Right atrium auricular region (tissue), 2 donors: Measurements from ENCODE around the gene HDGFL3. TPM values are rescaled to one million over a fixed set of nuclear protein-coding genes. Genes with fewer than 3 reads are reported as not detected.

Experiments
- DNase-seq: peaks from one replicate; pipeline ENCODE4 v3.0.0-alpha.2; 2019; ENCODE audit warnings: low spot score
- H3K27ac ChIP-seq, 2 donors: fragments of 200-600 bp; sonication (generic); 1 replicate in 1 of 2; 2 replicates in 1 of 2; pipeline ENCODE4 v1.5.1; 2016 to 2019
- H3K27me3 ChIP-seq, 2 donors: fragments of 200-600 bp; sonication (generic); one replicate each; pipeline versions ENCODE4 v1.5.1 to v1.6.0; 2017 to 2019
- H3K36me3 ChIP-seq: fragments of 200-600 bp; sonication (generic); one replicate; pipeline ENCODE4 v1.5.1; 2016
- H3K4me1 ChIP-seq, 2 donors: fragments of 200-600 bp; sonication (generic); one replicate each; pipeline versions ENCODE4 v1.5.1 to v1.6.0; 2017 to 2019
- H3K4me3 ChIP-seq, 2 donors: fragments of 200-600 bp; sonication (generic); 1 replicate in 1 of 2; 2 replicates in 1 of 2; pipeline ENCODE4 v1.5.1; 2017 to 2019; ENCODE audit warnings: mild to moderate bottlenecking in 1 of 2, moderate library complexity in 1 of 2
- H3K9me3 ChIP-seq, 2 donors: fragments of 200-600 bp; sonication (generic); one replicate each; pipeline ENCODE4 v1.5.1; 2019
- CTCF ChIP-seq, 2 donors: fragments of 200-600 bp; sonication (generic); IDR thresholded peaks; one replicate each; pipeline ENCODE4 v1.5.1; 2019; ENCODE audit warnings: antibody characterized with exemption in 2 of 2
- total RNA-seq, 2 donors: library from RNA; depleted of rRNA; stranded (reverse); fragments of >200 nt; gene quantifications; one replicate each; pipeline ENCODE4 v1.1.0, GENCODE V29; 2016

Gene HDGFL3
- total RNA-seq, 2 donors from 2014 or later, result 25.6 to 30.0 TPM

GRCh38 chr15:83081256-83082014 is 126.2 kb downstream of the HDGFL3 start:
- H3K27me3 ChIP-seq, result no peaks in the 10 kb centered on the region
- no peak overlapping the region for H3K4me3 ChIP-seq
- TF ChIP-seq CTCF (IDR thresholded peaks at IDR 0.05), result no peak
- no peaks in the 10 kb centered on the region for H3K36me3 ChIP-seq
- no peak for DNase-seq
- no peaks in the 10 kb centered on the region for H3K9me3 ChIP-seq
- no peaks in the 10 kb centered on the region for H3K4me1 ChIP-seq
- H3K27ac ChIP-seq, result no peak overlapping the region

- no peaks in the 10 kb centered on the region for H3K27me3 ChIP-seq
- H3K27ac ChIP-seq, result no peak overlapping the region
- no peaks in the 10 kb centered on the region for H3K36me3 ChIP-seq
- H3K4me1 ChIP-seq, result no peaks in the 10 kb centered on the region
- peaks cover under 1 to 1% of the 10 kb centered on the region in 2 donors for H3K9me3 ChIP-seq
- no peak for DNase-seq
- TF ChIP-seq CTCF (IDR thresholded peaks at IDR 0.05), result no peak
- no peak overlapping the region for H3K4me3 ChIP-seq
These were observed 128.9 kb downstream of the HDGFL3 start for GRCh38 chr15:83078712-83079111.

Other genes with a start within 250 kb of the HDGFL3 start
- 10 to 100 TPM; 13.0 to 13.9 TPM for gene RAMAC, start 221.6 kb downstream of the HDGFL3 start, total RNA-seq
- gene C15orf40, start 196.2 kb downstream of the HDGFL3 start, total RNA-seq, result 1 to 10 TPM; 5.9 to 9.4 TPM
- gene BTBD1, start 140.6 kb downstream of the HDGFL3 start, total RNA-seq, result 100 to 1,000 TPM; 116 to 206 TPM
- gene TM6SF1, start 100.2 kb downstream of the HDGFL3 start, total RNA-seq, result 10 to 100 TPM in 1 of 2 donors, 1 to 10 TPM in 1; 7.3 to 30.2 TPM
- 10 to 100 TPM in 1 of 2 donors, 1 to 10 TPM in 1; 5.4 to 15.6 TPM for gene BNC1, start 76.8 kb upstream of the HDGFL3 start, total RNA-seq
- gene SH3GL3, start 239.5 kb upstream of the HDGFL3 start, total RNA-seq, result 1 to 10 TPM in 1 of 2 donors, not detected in 1; 4.1 TPM